WTC11 (cell line): ENCODE results near the gene ZKSCAN8. TPM values are rescaled to one million over a fixed set of nuclear protein-coding genes. Genes with fewer than 3 reads are reported as not detected.
A peak's percentile ranks its signal among the peaks of the same experiment; 100 is the strongest.

Experiments
- ATAC-seq: fragments of 200-7000 bp; cut with Tn5 transposase; 2 replicates; pipeline ENCODE4 v1.10.0; 2021; ENCODE audit warnings: mild to moderate bottlenecking, moderate library complexity
- CTCF ChIA-PET: fragments of 300-600 bp; sonication (Branson Sonifier 250); formaldehyde crosslinking; loops from one replicate; lab custom pipeline; 2021; ENCODE audit warnings: antibody characterized with exemption; lab: Charles Lee
- POLR2A ChIA-PET: fragments of 350-600 bp; sonication (Branson Sonifier 250); formaldehyde crosslinking; loops from one replicate; lab custom pipeline; 2021; ENCODE audit warnings: antibody characterized with exemption; lab: Charles Lee
- DNase-seq: peaks from one replicate; pipeline ENCODE4 v3.0.0; 2021; ENCODE audit warnings: low spot score
- H3K27ac Mint-ChIP-seq: 2 replicates; pipeline ENCODE4 v1.8.0; 2021; ENCODE audit warnings: mixed read lengths
- H3K27me3 Mint-ChIP-seq: 2 replicates; pipeline ENCODE4 v1.8.0; 2021; ENCODE audit warnings: low read depth, mild to moderate bottlenecking, moderate library complexity, mixed read lengths
- H3K36me3 Mint-ChIP-seq: 2 replicates; pipeline ENCODE4 v1.8.0; 2021; ENCODE audit warnings: mixed read lengths
- H3K4me1 Mint-ChIP-seq: 2 replicates; pipeline ENCODE4 v1.8.0; 2022; ENCODE audit warnings: mixed read lengths
- H3K4me3 Mint-ChIP-seq: 2 replicates; pipeline ENCODE4 v1.8.0; 2021; ENCODE audit warnings: mild to moderate bottlenecking, moderate library complexity, mixed read lengths
- H3K9me3 Mint-ChIP-seq: 2 replicates; pipeline ENCODE4 v1.8.0; 2021; ENCODE audit warnings: mixed read lengths
- ATF6 ChIP-seq: sonication (generic); formaldehyde crosslinking; IDR thresholded peaks from 2 replicates; pipeline ENCODE4 v1.8.1; 2023; ENCODE audit warnings: mild to moderate bottlenecking, missing genetic modification reagents
- IRF2 ChIP-seq: sonication (generic); formaldehyde crosslinking; IDR thresholded peaks from 2 replicates; pipeline ENCODE4 v1.8.0; 2022; ENCODE audit warnings: low read depth, missing genetic modification reagents, borderline replicate concordance
- MYBL2 ChIP-seq: sonication (generic); formaldehyde crosslinking; IDR thresholded peaks from 2 replicates; pipeline ENCODE4 v1.8.1; 2023; ENCODE audit warnings: mild to moderate bottlenecking, moderate library complexity, missing genetic modification reagents
- OVOL2 ChIP-seq: fragments of 250-450 bp; sonication (Bioruptor Pico); IDR thresholded peaks from 2 replicates; pipeline ENCODE4 v1.9.0; 2021; ENCODE audit warnings: mild to moderate bottlenecking, borderline replicate concordance
- PRRX2 ChIP-seq: fragments of 250-450 bp; sonication (Bioruptor Pico); IDR thresholded peaks from 2 replicates; pipeline ENCODE4 v1.8.0; 2021; ENCODE audit warnings: mild to moderate bottlenecking
- SMAD3 ChIP-seq: sonication (generic); formaldehyde crosslinking; IDR thresholded peaks from 2 replicates; pipeline ENCODE4 v1.8.0; 2022; ENCODE audit warnings: missing genetic modification reagents, mild to moderate bottlenecking, borderline replicate concordance
- SMAD4 ChIP-seq: sonication (generic); formaldehyde crosslinking; IDR thresholded peaks from 2 replicates; pipeline ENCODE4 v1.8.0; 2022; ENCODE audit warnings: mild to moderate bottlenecking, missing genetic modification reagents
- SOX15 ChIP-seq: fragments of 250-450 bp; sonication (Bioruptor Pico); IDR thresholded peaks from 2 replicates; pipeline ENCODE4 v1.9.0; 2021; ENCODE audit warnings: mild to moderate bottlenecking
- TCF7 ChIP-seq: sonication (generic); formaldehyde crosslinking; IDR thresholded peaks from 2 replicates; pipeline ENCODE4 v1.8.0; 2022; ENCODE audit warnings: mild to moderate bottlenecking, low read depth, missing genetic modification reagents, moderate library complexity
- ZBTB21 ChIP-seq: sonication (generic); formaldehyde crosslinking; IDR thresholded peaks from 2 replicates; pipeline ENCODE4 v1.8.1; 2023; ENCODE audit warnings: mild to moderate bottlenecking, missing genetic modification reagents, borderline replicate concordance
- ZNF121 ChIP-seq: sonication (generic); formaldehyde crosslinking; IDR thresholded peaks from 2 replicates; pipeline ENCODE4 v1.8.0; 2023; ENCODE audit warnings: missing genetic modification reagents
- ZNF263 ChIP-seq: sonication (generic); formaldehyde crosslinking; IDR thresholded peaks from 2 replicates; pipeline ENCODE4 v1.8.1; 2022; ENCODE audit warnings: low read depth, mild to moderate bottlenecking, moderate library complexity, missing genetic modification reagents
- ZNF423 ChIP-seq: fragments of 250-450 bp; sonication (Bioruptor Pico); IDR thresholded peaks from 2 replicates; pipeline ENCODE4 v2.1.2; 2022; ENCODE audit warnings: mild to moderate bottlenecking, moderate library complexity
- total RNA-seq: library from RNA; stranded (reverse); gene quantifications from 3 replicates; pipeline ENCODE4 v1.2.3, GENCODE V29; 2021
- TF ChIP-seq, protein P1 (sequence below): sonication (generic); formaldehyde crosslinking; IDR thresholded peaks from 2 replicates; pipeline ENCODE4 v1.8.1; 2022; ENCODE audit warnings: low read depth, mild to moderate bottlenecking, moderate library complexity, missing genetic modification reagents, borderline replicate concordance
- TF ChIP-seq, protein P2 (sequence below): fragments of 250-450 bp; sonication (Bioruptor Pico); conservative IDR thresholded peaks from 2 replicates; pipeline ENCODE4 v1.9.0; 2021; ENCODE audit warnings: mild to moderate bottlenecking

ZKSCAN8 gene
- total RNA-seq, 1 experiment from 2014 or later = 21.7 TPM

GRCh38 chr6:28137505-28137981, 4.1 kb upstream of the ZKSCAN8 start:
- Mint-ChIP-seq H3K4me1 (peaks cover 21% of the 10 kb centered on the region), H3K36me3 (no peaks in the 10 kb centered on the region; the same call in 1 of the 2 replicates), H3K27ac (peak overlapping the region; percentile 91), H3K4me3 (peak overlapping the region; percentile 95), H3K9me3 (no peaks in the 10 kb centered on the region), H3K27me3 (peaks cover 34% of the 10 kb centered on the region)
- no peak for DNase-seq
- ChIA-PET POLR2A (interaction anchor here (0.8 to 1.3 kb wide), 4 partner anchors 12 to 247 kb away, joined by 3 to 12 read pairs (median 3); a partner anchor contains a TSS), CTCF (interaction anchor here (2.0 to 2.3 kb wide), 2 partner anchors 33 to 218 kb away, joined by 7 to 15 read pairs; no protein-coding TSS in a partner anchor)
- no peak for ATAC-seq
- TF ChIP-seq SMAD3 (no peak), ZNF423 (no peak), IRF2 (CRISPR knock-in tag) (no peak), MYBL2 (CRISPR knock-in tag) (no peak), SOX15 (CRISPR knock-in tag) (no peak), OVOL2 (CRISPR knock-in tag) (no peak), PRRX2 (no peak), ZNF263 (no peak)
- TF ChIP-seq, protein P1, sequence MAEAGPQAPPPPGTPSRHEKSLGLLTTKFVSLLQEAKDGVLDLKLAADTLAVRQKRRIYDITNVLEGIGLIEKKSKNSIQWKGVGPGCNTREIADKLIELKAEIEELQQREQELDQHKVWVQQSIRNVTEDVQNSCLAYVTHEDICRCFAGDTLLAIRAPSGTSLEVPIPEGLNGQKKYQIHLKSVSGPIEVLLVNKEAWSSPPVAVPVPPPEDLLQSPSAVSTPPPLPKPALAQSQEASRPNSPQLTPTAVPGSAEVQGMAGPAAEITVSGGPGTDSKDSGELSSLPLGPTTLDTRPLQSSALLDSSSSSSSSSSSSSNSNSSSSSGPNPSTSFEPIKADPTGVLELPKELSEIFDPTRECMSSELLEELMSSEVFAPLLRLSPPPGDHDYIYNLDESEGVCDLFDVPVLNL = no peak

DNA sequence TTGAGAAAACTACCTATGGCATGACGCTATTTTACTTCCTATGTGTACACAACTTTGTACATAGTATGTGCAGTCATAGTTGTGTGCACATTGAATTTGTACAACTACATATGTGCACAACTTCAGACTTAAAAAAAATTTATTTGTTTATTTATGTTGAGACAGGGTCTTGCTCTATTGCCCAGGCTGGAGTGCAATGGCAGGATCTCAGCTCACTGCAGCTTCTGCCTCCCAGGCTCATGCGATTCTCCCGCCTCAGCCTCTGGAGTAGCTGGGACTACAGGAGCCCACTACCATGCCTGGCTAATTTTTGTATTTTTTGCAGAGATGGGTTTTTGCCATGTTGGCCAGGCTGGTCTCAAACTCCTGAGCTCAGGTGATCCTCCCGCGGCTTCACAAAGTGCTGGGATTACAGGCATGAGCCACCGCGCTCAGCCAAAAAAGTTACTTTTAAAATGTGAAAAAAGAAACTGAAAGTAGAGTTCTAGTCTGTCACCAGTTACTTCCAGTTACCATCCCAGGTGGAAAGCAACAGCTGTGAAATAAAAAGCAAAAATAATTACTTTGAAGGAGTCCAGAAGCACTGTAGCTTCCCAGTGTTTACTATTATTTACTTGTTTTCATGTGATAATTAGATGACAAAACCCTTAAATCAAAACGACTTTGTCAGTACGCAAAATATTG, 1.7 kb upstream of the ZKSCAN8 start:
- POLR2A ChIA-PET = no interaction called here
- Mint-ChIP-seq H3K36me3 (peaks cover 9% of the 10 kb centered on the region), H3K4me3 (peak overlapping the region; percentile 40), H3K27ac (no peak overlapping the region), H3K27me3 (peaks cover 34% of the 10 kb centered on the region), H3K4me1 (peaks cover 26% of the 10 kb centered on the region), H3K9me3 (no peaks in the 10 kb centered on the region)
- no peak for DNase-seq
- ATAC-seq = no peak
- peak; percentile 44; the same call in 1 of the 2 replicates for TF ChIP-seq ZNF121
- TF ChIP-seq TCF7 (CRISPR knock-in tag) = no peak
- CTCF ChIA-PET = interaction anchor here (0.8 to 1.5 kb wide), 3 partner anchors 35 to 349 kb away, joined by 3 to 8 read pairs (median 6); no protein-coding TSS in a partner anchor

DNA sequence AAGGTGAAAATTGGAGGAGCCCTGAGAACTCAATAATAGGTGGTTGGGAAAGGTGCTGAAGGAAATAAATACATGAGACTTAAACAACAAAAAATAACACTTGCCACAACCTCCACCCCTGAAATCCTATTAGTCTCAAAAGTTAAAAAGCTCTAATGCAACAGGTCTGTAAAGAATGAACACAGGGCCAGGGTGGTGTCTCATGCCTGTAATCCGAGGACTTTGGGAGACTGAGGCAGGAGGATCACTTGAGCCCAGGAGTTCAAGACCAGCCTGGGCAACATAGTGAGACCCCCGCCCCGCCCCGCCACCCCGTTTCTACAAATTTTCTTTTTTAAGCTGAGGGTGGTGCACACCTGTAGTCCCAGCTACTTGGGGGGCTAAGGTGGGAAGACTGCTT, 1.1 kb upstream of the ZKSCAN8 start:
- ChIA-PET POLR2A (interaction anchor here (1.6 kb wide), 2 partner anchors 16 to 248 kb away, joined by 7 to 10 read pairs; partner anchors contain the start of gene ZSCAN16), CTCF (interaction anchor here (0.8 to 1.5 kb wide), 3 partner anchors 36 to 348 kb away, joined by 3 to 8 read pairs (median 6); no protein-coding TSS in a partner anchor)
- peaks cover 15% of the 10 kb centered on the region for H3K36me3 Mint-ChIP-seq
- H3K27me3 Mint-ChIP-seq = peaks cover 34% of the 10 kb centered on the region
- peak overlapping the region; percentile 97 for H3K4me3 Mint-ChIP-seq
- H3K4me1 Mint-ChIP-seq = peaks cover 22% of the 10 kb centered on the region
- TF ChIP-seq TCF7 (CRISPR knock-in tag) = no peak
- TF ChIP-seq ATF6 = no peak
- no peak for TF ChIP-seq SMAD4 (CRISPR knock-in tag)
- TF ChIP-seq, protein P2, sequence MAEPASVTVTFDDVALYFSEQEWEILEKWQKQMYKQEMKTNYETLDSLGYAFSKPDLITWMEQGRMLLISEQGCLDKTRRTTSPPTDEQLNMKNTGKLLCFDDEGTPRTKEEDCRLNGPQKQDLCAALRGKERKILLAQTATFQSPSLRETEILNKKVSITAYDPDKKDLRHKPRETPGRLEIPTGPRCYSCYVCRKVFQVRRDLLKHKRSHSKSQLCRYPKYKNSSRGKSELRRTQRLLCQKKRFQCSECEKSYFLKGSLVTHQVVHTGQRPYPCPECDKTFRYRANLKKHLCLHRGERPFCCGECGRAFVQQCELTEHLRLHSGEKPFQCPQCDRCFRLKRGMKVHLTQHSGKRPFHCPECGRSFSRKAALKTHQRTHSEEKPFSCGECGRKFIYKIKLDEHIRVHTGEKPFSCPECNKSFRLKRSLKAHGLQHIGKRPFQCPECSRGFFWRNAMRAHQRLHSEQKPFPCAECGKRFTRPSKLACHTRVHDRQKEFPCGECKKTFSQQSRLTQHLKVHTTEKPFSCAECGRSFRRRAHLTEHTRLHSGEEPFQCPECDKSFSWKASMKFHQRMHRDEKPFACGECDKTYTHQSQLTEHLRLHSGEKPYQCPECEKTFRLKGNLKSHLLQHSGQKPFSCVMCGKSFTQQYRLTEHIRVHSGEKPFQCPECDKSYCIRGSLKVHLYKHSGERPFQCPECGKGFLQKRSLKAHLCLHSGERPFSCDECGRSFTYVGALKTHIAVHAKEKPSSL = no peak
- no peak for TF ChIP-seq ZBTB21 (CRISPR knock-in tag)
- H3K9me3 Mint-ChIP-seq = no peaks in the 10 kb centered on the region
- no peak for DNase-seq
- ATAC-seq = no peak
- H3K27ac Mint-ChIP-seq = no peak overlapping the region
